Left kidney (tissue), 2 donors: ENCODE results near the gene C16orf90. TPM values are rescaled to one million over a fixed set of nuclear protein-coding genes. Genes with fewer than 3 reads are reported as not detected.

Experiments used
- DNase-seq: peaks from one replicate; pipeline ENCODE4 v3.0.0-alpha.2; 2013
- polyA plus RNA-seq: library from polyadenylated mRNA; unstranded; fragments of 120-200 nt; gene quantifications from one replicate; pipeline ENCODE4 v1.2.1, GENCODE V29; 2013; ENCODE audit not compliant: insufficient read length

C16orf90 gene
- polyA plus RNA-seq, 1 donor = not detected

- DNase-seq = no peak
Measured at GRCh38 chr16:3465911-3466584, 29.2 kb downstream of the C16orf90 start.

DNA sequence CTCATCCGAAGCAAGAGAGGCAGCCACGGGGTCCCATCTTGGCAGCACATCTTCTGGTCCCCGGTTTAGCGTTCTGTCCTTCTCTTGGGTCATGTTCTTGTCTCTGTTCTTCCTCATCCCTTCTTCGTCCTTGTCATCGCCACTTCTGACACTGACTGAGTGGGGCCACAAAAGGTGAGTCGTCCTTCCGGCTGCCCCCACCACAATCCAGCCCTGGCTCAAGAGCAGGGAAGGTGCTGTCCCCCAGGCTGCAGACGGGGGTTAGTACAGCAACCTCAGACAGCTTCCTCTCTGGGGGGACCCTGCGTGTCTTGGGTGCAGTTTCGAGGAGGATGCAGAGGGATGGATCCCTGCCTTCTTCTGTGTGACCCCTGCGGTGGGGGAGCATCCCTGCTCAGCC is 30.0 kb downstream of the C16orf90 start:
- no peak for DNase-seq

GRCh38 chr16:3461151-3461550 is 34.1 kb downstream of the C16orf90 start:
- DNase-seq = no peak

GRCh38 chr16:3460585-3460984 is 34.7 kb downstream of the C16orf90 start:
- DNase-seq = no peak

DNA sequence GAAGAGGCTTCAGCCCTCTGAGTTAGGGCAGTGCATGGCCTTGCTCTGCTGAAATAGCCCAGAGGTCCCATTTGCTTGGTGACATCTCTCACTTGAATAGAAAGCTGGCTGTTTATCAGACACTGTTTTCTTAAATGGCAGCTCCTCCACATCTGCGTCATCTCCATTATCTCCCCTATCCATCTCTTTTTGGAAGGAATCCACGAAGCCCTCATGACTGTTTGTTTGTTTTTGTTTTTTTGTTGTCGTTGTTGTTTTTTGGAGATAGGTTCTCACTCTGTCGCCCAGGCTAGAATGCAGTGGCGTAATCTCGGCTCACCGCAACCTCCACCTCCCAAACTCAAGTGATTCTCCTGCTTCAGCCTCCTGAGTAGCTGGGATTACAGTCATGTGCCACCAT is 35.2 kb downstream of the C16orf90 start:
- no peak for DNase-seq

GRCh38 chr16:3459401-3460090 is 35.7 kb downstream of the C16orf90 start:
- no peak for DNase-seq

- DNase-seq = peak; percentile 62
Measured at GRCh38 chr16:3458852-3459361, 36.4 kb downstream of the C16orf90 start.

DNA sequence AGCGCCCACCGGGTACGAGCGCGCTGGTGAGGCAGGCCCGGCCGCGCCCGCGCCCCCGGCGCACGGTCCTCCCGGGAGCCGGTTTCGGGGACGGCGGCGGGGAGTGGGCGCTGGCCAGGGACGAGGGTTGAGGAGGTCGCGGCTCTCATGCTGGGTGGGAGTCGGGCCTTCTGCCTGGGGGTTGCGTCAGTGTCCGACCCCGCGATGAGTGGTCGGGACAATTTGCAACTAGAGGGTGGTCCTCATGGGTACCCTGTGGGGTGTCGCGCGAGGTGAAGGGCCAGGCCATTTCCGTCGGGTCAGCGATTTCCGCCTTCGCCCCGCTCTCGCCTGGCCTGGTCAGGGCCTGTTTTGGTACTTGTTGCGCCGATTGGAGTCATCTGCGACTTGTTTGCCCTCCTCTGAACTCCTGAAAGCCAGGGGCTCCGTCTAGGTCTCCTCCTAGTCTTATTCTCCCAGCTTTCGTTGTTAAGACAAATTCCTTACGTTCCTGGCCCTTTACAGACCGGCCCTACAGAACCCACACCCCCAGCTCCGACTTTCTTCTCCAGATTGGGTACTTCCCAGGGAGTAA is 36.9 kb downstream of the C16orf90 start:
- no peak for DNase-seq

- DNase-seq = peak; percentile 90
Measured at GRCh38 chr16:3457434-3458252, 37.6 kb downstream of the C16orf90 start.

DNA sequence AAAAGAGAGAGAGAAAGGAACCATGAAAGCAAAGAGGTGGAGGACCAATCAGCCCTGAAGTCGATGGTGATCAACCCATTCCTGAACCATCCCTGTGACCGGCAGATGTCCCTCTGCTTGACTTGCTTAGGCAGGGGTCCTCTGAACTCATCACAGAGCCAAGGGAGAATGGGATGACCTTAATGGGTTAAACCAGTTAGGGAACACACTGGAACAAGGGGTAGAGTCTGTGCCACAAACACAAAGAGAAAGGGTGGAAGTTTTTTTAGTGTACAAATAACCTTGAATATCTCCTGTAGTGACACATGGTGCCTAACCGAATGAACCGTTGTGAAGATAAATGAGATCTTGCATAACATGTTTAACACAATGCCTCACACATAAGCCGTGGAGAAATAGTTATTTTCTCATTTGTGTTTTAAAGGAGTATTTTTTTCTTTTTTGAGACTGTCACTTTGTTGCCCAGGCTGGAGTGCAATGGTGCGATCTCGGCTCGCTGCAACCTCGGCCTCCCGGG is 40.6 kb downstream of the C16orf90 start:
- DNase-seq = no peak

GRCh38 chr16:3454093-3454492 is 41.2 kb downstream of the C16orf90 start:
- no peak for DNase-seq

- no peak for DNase-seq
Measured at GRCh38 chr16:3444032-3444388, 51.3 kb downstream of the C16orf90 start.

Other genes starting within 250 kb of the C16orf90 start
- gene MEFV, start 238.9 kb downstream of the C16orf90 start, polyA plus RNA-seq = 0.35 TPM
- 52.1 TPM for gene ZNF263, start 212.0 kb downstream of the C16orf90 start, polyA plus RNA-seq
- gene TIGD7, start 190.1 kb downstream of the C16orf90 start, polyA plus RNA-seq = 13.3 TPM
- 77.0 TPM for gene ZNF75A, start 190.0 kb downstream of the C16orf90 start, polyA plus RNA-seq
- gene OR2C1, start 139.6 kb downstream of the C16orf90 start, polyA plus RNA-seq = 1.3 TPM
- 21.4 TPM for gene ZSCAN32, start 94.5 kb downstream of the C16orf90 start, polyA plus RNA-seq
- gene ZNF174, start 94.3 kb downstream of the C16orf90 start, polyA plus RNA-seq = 16.2 TPM
- 4.6 TPM for gene ZNF597, start 52.0 kb downstream of the C16orf90 start, polyA plus RNA-seq
- gene NAA60, start 51.8 kb downstream of the C16orf90 start, polyA plus RNA-seq = 76.2 TPM
- 67.9 TPM for gene CLUAP1, start 5.5 kb upstream of the C16orf90 start, polyA plus RNA-seq
- 2.1 TPM for gene NLRC3, start 81.9 kb upstream of the C16orf90 start, polyA plus RNA-seq
- 7.0 TPM for gene SLX4, start 116.1 kb upstream of the C16orf90 start, polyA plus RNA-seq
- gene DNASE1, start 159.2 kb upstream of the C16orf90 start, polyA plus RNA-seq = 33.2 TPM
- gene TRAP1, start 222.0 kb upstream of the C16orf90 start, polyA plus RNA-seq = 117 TPM